Right renal cortex interstitium (tissue), 3 donors: Measurements from ENCODE around the gene WDR12. TPM values are rescaled to one million over a fixed set of nuclear protein-coding genes. Genes with fewer than 3 reads are reported as not detected.
"Not testable (repeated sequence)": the region's sequence is repeated elsewhere in the genome, so short reads cannot be mapped to it uniquely, and the experiment has no call there.

Source experiments
- DNase-seq, 3 donors: peaks; one replicate each; pipeline ENCODE4 v3.0.0-alpha.2; 2013; ENCODE audit warnings: low read depth in 3 of 3, low spot score in 2 of 3
- polyA plus RNA-seq, 3 donors: library from polyadenylated mRNA; unstranded; fragments of 120-200 nt; gene quantifications; one replicate each; pipeline ENCODE4 v1.2.1, GENCODE V29; 2013; ENCODE audit not compliant: insufficient read length in 3 of 3

WDR12 gene
- 100 to 1,000 TPM; 126 to 143 (median 135) TPM for polyA plus RNA-seq

DNA sequence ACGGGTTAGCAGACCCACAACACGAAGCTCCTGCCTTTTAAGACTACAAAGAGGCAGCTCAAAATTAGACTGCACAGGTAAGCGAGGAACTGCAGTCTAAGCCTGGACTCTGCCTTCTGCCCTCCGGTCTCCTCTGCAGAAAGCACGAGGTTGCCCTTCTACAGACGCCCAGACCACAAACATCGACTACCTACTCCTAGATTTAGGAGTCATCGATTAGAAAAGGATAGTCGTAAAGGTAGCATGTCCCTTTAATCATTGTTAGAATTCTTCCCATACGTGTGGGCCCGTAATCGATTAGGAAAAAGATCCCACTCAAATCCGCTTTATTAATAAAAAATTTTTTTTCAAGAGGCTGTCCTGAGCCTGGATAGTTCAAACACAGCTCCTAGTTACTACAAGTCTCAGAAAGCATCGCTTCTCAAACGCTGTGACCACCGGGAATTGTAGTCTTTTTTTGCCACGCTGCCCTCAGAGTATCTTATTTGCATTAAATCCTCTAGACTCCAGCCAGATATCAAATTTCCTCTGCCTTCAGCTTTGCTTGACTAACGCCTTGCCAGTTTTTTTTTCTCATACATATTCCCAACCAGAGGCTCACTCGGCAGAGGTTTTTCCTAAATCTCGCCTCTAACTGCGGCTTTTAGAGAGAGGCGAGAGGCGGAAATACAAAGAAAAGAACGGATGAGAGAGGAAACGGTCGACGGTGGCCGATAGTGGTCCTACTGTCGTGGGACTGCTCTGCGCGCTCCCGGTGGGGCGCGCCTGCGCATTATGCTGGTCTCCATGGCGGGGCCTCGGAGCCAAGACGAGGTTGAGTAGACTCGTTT is at the start of gene WDR12, which contains the start of gene CARF:
WDR12 (minus strand) TSS at position 162 of the 830 bp plus-strand sequence. CDS start 197 bp downstream, outside the sequence.
CARF (plus strand) TSS at position 764 of the 830 bp plus-strand sequence. CDS start 29,628 bp downstream, outside the sequence.
- peak; percentile 94 to 97 (median 95) for DNase-seq

GRCh38 chr2:202960524-202960923 is 49.1 kb upstream of the WDR12 start:
- DNase-seq, result no peak

- DNase-seq, result no peak
These were observed 39.1 kb upstream of the WDR12 start for GRCh38 chr2:202950592-202950991.

- DNase-seq, result not testable (repeated sequence)
These were observed 37.9 kb upstream of the WDR12 start for GRCh38 chr2:202949333-202949732.

DNA sequence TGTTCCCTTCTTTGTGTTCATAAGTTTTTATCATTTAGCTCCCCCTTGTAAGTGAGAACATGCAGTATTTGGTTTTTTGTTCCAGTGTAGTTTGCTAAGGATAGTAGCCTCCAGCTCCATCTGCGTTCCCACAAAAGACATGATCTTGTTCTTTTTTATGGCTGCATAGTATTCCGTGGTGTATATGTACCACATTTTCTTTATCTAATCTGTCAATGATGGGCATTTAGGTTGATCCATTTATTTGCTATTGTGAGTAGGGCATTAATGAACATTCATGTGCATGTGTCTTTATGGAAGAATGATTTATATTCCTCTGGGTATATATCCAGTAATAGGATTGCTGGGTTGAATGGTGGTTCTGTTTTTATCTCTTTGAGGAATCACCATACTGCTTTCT is 34.0 kb upstream of the WDR12 start:
- no peak for DNase-seq

DNA sequence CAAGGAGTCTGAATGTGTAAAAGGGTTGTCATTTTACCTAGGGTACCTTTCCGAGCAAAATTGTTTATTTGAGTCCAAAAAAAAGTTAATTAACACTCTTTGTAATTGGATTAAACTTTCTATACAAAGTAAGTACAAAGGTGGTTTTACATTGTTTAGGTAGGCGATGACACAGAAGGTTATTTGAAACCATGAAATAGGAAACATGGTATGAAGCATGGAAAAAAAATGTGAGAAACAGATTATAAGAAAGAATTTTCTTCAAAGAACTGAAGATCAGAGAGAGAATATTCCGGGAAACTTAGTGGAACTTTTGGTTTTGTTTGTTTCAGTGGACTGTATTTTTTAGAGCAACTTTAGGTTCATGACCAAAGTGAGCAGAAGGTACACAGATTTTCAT is 33.3 kb upstream of the WDR12 start:
- no peak for DNase-seq

- no peak for DNase-seq
These were observed 32.9 kb upstream of the WDR12 start for GRCh38 chr2:202944408-202944807.

DNA sequence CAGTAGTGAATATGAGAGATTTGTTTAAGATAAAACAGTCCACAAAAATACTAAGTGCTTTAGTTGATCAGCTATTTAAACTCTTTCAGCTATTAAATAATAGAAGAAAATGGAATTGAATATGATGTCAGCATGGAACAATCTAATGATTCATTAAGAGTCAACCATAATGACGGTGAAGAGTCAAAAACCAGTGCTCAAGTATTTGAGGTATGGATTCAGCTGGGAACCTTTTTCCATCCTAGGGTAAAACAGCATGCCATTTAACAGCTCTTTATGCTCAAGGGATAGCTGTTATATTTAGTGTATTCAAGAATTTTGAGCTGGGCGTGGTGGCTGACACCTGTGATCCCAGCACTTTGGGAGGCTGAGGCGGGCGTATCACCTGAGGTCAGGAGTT is 30.3 kb upstream of the WDR12 start:
- no peak for DNase-seq

GRCh38 chr2:202938960-202939359 is 27.5 kb upstream of the WDR12 start:
- no peak for DNase-seq

DNA sequence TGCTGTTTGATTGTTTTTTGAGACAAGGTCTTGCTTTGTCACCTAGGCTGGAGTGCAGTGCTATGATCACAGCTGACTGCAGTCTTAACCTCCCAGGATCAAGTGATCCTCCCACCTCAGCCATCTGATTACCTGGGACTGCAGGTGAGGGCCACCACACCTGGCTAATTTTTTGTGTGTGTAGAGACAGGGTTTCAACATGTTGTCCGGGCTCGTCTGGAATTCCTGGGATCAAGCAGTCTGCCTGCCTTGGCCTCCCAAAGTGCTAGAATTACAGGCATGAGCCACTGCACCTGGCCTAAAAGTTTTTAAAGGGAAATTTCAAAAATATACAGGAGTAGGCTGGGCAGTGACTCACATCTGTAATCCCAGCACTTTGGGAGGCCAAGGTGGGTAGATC is 23.0 kb upstream of the WDR12 start:
- DNase-seq, result no peak

DNA sequence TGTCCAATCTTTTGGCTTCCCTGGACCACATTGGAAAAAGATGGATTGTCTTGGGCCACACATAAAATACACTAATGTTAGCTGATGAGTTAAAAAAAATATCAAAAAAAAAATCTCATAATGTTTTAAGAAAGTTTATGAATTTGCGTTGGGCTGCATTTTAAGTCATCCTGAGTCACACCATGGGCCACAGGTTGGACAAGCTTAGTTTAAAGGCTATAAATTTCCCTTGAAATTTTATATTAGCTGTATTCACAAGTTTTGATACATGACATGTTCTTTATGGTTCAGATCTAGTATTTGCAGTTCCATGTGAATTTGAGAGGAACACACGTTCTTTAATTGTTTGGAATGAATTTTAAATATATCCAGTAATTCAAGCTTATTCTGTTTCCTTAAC is 22.5 kb upstream of the WDR12 start:
- no peak for DNase-seq

DNA sequence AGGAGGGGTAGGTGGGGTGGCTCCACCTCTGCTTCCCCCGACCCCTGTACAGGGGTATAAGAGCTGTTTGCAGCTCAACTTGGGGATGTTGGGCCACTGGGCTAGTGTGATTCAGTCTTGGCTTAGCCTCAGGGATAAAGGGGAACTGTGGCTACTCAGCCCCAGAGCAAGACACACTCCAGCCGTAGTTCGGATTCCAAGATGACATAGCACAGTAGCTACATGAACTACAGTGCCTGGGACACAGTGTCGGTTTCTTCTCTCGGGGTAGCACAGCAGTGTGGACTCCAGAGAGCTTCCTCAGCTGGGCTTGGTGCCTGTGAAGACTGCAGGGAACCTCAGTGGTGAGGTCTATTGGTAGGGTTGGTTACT is 21.7 kb upstream of the WDR12 start:
- no peak for DNase-seq

DNA sequence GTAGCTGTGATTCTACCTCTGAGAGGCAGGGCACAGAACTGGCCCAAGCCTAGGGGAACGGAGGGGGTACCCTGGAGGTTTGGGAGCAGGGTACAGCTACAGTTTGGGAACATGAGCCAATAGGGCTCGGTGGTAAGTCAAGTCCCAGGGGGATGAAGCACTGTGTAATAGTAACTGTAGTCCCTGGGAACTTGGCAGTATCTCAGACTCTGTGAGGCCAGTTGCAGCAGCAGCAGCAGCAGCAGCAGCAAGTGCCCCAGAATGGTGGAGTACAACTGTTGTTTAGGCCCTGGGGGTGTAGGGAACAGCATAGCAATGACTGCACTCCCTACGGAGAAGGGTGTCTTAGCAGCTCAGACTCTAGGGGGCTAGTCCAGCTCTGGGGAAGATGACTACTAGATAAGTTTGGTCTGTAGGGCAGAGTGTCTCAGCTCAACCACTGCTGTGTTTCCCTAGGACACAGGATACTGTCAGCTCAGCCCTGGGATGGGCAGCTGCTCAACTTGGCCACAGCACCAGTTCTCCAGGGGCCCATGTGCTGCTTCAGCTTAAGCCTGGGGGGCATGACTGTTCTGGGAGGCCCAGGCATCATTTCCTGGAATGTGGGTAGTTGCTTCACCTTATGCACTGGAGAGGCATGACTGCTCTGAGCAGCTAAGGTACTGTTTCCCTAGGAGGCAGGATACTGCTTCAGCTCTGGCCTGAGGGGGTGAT is 21.1 kb upstream of the WDR12 start:
- DNase-seq, result no peak

GRCh38 chr2:202918860-202919259 is 7.4 kb upstream of the WDR12 start:
- no peak for DNase-seq

DNA sequence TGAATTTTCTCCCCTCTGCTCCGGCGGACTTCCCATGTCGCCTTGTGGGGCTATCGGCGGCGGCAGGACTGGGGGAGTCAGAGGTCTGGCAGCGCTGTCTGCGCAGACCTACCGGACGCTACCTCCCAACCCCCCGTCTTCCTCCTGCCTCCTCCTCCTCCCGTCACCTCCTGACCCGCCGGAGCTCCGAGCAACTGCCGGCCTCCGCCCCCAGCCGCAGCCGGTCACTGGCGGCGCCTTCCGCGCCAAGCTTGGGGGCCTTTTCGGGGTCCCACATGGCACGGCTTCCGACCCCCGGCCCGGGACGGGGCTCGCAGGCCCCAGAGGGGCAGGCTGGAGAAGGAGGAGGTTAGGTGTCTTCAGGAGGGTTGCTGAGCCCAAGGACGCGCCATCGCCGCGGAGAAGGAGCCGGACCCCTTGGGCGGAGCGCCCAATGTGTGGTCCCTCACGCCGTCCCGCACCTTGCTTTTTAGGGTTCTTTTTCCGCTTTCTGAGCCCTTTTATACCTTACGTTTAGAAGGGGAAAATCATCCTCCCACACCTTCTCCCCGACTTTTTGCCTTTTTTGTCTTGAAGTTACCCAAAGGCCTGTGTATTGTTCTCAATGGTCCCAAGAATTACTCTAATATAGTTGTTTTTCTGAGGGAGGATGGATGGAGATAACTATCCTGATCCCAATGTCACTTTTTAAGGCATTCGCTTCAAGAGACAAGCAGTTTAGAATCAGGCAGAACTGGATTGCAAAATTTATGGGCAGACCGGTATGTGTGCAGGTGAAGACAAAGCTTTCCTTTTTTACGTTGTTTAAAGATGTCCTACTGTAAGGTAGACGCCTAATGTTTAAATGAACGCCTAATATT is 1.1 kb upstream of the WDR12 start:
- peak; percentile 6 to 13 (median 10) for DNase-seq

DNA sequence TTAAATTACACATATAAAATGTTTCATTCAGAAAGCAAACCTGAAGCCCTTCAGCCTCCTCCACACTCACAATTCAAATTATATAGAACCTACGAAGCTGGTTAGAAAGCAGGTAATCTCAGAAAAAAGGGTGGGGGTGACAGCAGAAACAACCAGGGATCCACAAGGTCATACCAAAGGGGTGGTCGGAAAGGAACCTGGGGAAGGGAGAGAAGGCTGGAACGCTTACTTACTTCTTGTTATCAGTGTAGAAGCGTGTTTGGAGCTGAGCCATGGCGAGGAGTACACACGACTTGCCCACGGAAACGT is 316 bp downstream of the WDR12 start:
- no peak for DNase-seq

GRCh38 chr2:202910698-202911097 is 775 bp downstream of the WDR12 start:
- no peak for DNase-seq

DNA sequence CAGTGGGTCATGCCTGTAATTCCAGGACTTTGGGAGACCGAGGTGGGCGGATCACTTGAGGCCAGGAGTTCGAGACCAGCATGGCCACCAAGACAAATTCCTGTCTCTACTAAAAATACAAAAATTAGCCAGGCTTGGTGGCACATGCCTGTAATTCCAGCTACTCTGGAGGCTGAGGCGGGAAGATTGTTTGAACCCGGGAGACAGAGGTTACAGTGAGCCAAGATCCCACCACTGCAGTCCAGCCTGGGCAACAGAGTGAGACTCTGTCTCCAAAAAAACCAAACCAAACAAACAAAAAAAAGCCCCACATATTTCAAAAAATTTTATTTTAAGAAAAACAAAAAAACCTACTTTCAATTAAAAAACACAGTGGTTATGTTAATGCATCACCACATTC is 1.2 kb downstream of the WDR12 start:
- not testable (repeated sequence) for DNase-seq

DNA sequence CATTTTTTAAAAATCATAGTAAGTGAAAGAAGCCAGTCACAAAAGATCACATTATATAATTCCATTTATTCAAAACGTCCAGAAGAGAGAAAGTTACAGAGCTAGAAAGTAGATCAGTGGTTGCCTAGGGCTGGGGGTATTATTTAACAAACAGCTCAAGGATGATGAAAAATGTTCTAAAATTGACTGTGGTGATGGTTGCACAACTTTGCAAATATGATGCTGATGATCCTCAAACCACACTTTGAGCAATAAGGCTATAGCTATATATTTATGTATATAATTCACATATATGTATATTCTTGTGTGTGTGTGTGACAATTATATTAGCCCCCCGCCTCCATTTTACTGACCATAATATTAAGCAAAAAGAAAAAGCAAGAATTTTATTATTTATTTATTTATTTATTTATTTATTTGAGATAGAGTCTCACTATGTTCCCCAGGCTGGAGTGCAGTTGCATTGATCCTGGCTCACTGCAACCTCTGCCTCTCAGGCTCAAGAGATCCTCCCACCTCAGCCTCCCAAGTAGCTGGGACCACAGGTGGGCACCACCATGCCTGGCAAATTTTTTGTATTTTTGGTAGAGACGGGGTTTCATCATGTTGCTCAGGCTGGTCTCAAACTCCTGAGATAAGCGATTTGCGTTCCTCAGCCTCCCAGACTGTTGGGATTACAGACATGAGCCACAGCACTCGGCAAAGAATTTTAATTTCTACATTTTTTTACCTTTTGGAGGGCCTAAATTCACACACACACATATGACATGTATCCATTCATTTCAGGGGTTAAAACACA is 1.9 kb downstream of the WDR12 start:
- DNase-seq, result no peak

DNA sequence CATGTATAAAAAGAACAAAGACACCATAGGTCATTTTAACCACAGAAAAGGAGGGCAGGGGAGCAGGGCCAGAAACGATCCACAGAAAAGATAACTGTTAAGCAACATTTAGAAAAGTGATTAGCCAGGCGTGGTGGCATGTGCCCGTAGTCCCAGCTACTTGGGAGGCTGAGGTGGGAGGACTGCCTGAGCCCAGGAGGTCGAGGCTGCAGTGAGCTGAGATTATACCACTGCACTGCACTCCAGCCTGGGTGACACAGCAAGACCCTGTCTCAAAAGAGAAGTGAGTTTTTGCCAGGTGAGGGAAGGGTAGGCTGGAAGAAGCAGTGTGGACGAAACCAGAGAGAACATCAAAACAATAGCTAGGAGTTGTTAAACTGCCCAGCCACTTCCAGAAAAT is 3.3 kb downstream of the WDR12 start:
- DNase-seq, result no peak
